GM18498 (cell line): Measurements from ENCODE around the gene PLIN4.

ENCODE experiments used
- ATAC-seq: cut with Tn5 transposase; IDR thresholded peaks from one replicate; pipeline ENCODE4 v1.9.1; 2021; ENCODE audit warnings: mild to moderate bottlenecking, moderate library complexity; ENCODE audit not compliant: unreplicated experiment

PLIN4 gene

GRCh38 chr19:4456843-4457653 is 61.2 kb downstream of the PLIN4 start:
- ATAC-seq: peak; percentile 9

GRCh38 chr19:4456476-4456842 is 61.8 kb downstream of the PLIN4 start:
- no peak for ATAC-seq

DNA sequence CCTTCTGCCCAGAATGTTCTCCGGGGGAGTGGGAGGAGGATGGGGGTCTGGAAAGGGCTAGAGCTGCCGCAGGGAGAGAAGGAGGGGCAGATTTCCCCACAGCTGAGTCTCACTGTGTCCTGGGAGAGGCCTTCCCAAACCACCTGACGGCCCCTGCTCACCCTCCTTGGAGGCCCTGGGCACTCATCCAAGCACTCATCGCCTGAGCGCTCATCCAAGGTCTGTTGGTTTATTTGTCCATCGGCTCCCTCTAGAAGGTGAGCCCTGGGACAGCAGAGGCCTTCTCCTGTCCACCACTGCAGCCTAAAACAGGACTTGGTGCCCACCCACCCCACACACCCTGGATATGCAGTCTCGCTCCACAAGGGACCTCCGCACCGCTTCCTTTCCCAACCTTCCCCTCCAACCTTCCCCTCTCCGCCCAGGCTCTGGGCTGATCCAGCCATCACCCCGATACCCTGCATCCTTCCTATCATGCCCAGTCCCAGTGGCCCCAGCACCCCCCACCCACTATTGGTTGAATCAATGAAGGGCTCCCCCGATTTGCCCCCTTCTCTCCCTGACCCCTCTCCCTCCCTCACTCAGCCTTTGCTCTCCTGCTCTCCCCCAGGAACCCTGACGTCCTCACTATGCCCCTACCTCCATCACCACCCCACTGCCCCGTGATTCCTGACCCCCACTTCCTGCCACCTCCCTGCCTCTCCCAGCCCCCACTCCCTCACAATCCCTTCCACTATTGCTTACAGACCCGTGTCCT is 62.4 kb downstream of the PLIN4 start:
- no peak for ATAC-seq

GRCh38 chr19:4454747-4455718 is 63.3 kb downstream of the PLIN4 start:
- no peak for ATAC-seq

GRCh38 chr19:4453232-4454179 is 64.8 kb downstream of the PLIN4 start:
- ATAC-seq: no peak

GRCh38 chr19:4452230-4452990 is 65.9 kb downstream of the PLIN4 start:
- no peak for ATAC-seq
